Activated CD8-positive, alpha-beta memory T cell treated with anti-CD3 and anti-CD28 coated beads, Interleukin-2, amount 50 U/mL, for 1 hour (primary cell): ENCODE results near the gene FAM83E.
"Not testable (repeated sequence)": the region's sequence is repeated elsewhere in the genome, so short reads cannot be mapped to it uniquely, and the experiment has no call there.

Experiments used
- DNase-seq: peaks from one replicate; pipeline ENCODE4 v3.0.0-alpha.2; 2020; ENCODE audit errors: extremely low read depth

The FAM83E gene

GRCh38 chr19:48641850-48642249, 27.0 kb upstream of the FAM83E start:
- DNase-seq = no peak

- no peak for DNase-seq
Observed at GRCh38 chr19:48639483-48640375, 24.9 kb upstream of the FAM83E start.

- DNase-seq = no peak
Observed at GRCh38 chr19:48638831-48639381, 24.0 kb upstream of the FAM83E start.

GRCh38 chr19:48637948-48638830, 23.3 kb upstream of the FAM83E start:
- DNase-seq = peak; percentile 73

GRCh38 chr19:48637449-48637947, 22.6 kb upstream of the FAM83E start:
- peak; percentile 100 for DNase-seq

- no peak for DNase-seq
Observed at GRCh38 chr19:48636859-48637448, 22.1 kb upstream of the FAM83E start, which contains the start of gene DBP. TSS of gene DBP (minus strand) at chr19:48637379. CDS start at chr19:48636994, 385 bp downstream.

- DNase-seq = no peak
Observed at GRCh38 chr19:48635966-48636858, 21.3 kb upstream of the FAM83E start.

- DNase-seq = no peak
Observed at GRCh38 chr19:48635263-48635965, 20.5 kb upstream of the FAM83E start.

GRCh38 chr19:48634424-48635262, 19.8 kb upstream of the FAM83E start:
- DNase-seq = peak; percentile 77

GRCh38 chr19:48634036-48634342, 19.1 kb upstream of the FAM83E start:
- no peak for DNase-seq

- no peak for DNase-seq
Observed at GRCh38 chr19:48633148-48634035, 18.5 kb upstream of the FAM83E start.

GRCh38 chr19:48632692-48633147, 17.8 kb upstream of the FAM83E start:
- DNase-seq = no peak

- DNase-seq = not testable (repeated sequence)
Observed at GRCh38 chr19:48632286-48632685, 17.4 kb upstream of the FAM83E start.

GRCh38 chr19:48631225-48631624, 16.3 kb upstream of the FAM83E start:
- DNase-seq = no peak

GRCh38 chr19:48630296-48631063, 15.6 kb upstream of the FAM83E start:
- no peak for DNase-seq

GRCh38 chr19:48629599-48630295, 14.9 kb upstream of the FAM83E start:
- no peak for DNase-seq

- DNase-seq = no peak
Observed at GRCh38 chr19:48629297-48629598, 14.4 kb upstream of the FAM83E start.
